AG20443 (cell line): ENCODE measurements around the gene ZNF691.
"Not testable (repeated sequence)": the region's sequence is repeated elsewhere in the genome, so short reads cannot be mapped to it uniquely, and the experiment has no call there.

ENCODE experiments used
- DNase-seq: peaks from one replicate; pipeline ENCODE4 v3.0.0; 2012; ENCODE audit warnings: low spot score, mixed read lengths

ZNF691 gene

GRCh38 chr1:42860339-42861013, 14.1 kb downstream of the ZNF691 start:
- DNase-seq = no peak

GRCh38 chr1:42861014-42861399, 14.6 kb downstream of the ZNF691 start:
- no peak for DNase-seq

- no peak for DNase-seq
Measured at GRCh38 chr1:42866549-42866948, 20.1 kb downstream of the ZNF691 start.

GRCh38 chr1:42868466-42868865, 22.1 kb downstream of the ZNF691 start:
- not testable (repeated sequence) for DNase-seq

GRCh38 chr1:42869254-42869653, 22.8 kb downstream of the ZNF691 start:
- DNase-seq = not testable (repeated sequence)

- DNase-seq = not testable (repeated sequence)
Measured at GRCh38 chr1:42869751-42870150, 23.3 kb downstream of the ZNF691 start.

- DNase-seq = not testable (repeated sequence)
Measured at GRCh38 chr1:42873108-42873507, 26.7 kb downstream of the ZNF691 start.

GRCh38 chr1:42873670-42874069, 27.3 kb downstream of the ZNF691 start:
- no peak for DNase-seq

- DNase-seq = no peak
Measured at GRCh38 chr1:42876009-42876408, 29.6 kb downstream of the ZNF691 start.

- no peak for DNase-seq
Measured at GRCh38 chr1:42877380-42877779, 31.0 kb downstream of the ZNF691 start.

- DNase-seq = no peak
Measured at GRCh38 chr1:42880384-42880783, 34.0 kb downstream of the ZNF691 start.

GRCh38 chr1:42886046-42886739, 39.8 kb downstream of the ZNF691 start:
- DNase-seq = no peak

- no peak for DNase-seq
Measured at GRCh38 chr1:42886800-42887199, 40.4 kb downstream of the ZNF691 start.

- DNase-seq = no peak
Measured at GRCh38 chr1:42887366-42887765, 41.0 kb downstream of the ZNF691 start.

GRCh38 chr1:42888013-42888633, 41.7 kb downstream of the ZNF691 start:
- DNase-seq = no peak

GRCh38 chr1:42889264-42889663, 42.9 kb downstream of the ZNF691 start:
- no peak for DNase-seq

- DNase-seq = no peak
Measured at GRCh38 chr1:42891465-42892138, 45.2 kb downstream of the ZNF691 start.

GRCh38 chr1:42899960-42900359, 53.5 kb downstream of the ZNF691 start:
- not testable (repeated sequence) for DNase-seq
